ENCODE results near the gene SH3YL1. TPM values are rescaled to one million over a fixed set of nuclear protein-coding genes. Genes with fewer than 3 reads are reported as not detected.

The SH3YL1 gene
- total and polyA plus RNA-seq, 9 donors: 28.8 to 45.2 (median 32.7) TPM

DNA sequence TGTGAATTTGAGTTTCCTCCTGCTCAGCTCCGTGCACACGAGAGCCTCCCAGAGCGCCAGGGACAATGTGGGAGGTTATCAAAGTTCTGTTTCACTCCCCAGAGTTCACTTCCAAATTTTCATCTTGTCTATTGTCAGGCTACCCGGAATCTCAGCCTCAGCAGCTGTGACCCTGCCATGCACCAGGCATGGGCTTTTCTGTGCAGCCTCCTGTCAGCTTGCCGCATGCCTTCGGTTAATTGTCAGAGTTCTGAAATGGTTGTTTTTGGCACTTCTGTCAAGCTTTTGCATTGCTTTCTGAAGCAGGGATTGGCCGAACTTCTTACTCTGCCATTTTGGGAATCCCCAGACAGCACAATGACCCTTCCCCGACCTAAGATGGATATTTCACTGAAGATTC, 60.4 kb downstream of the SH3YL1 start:
- Histone ChIP-seq H3K4me1 (ENCODE audit: control insufficient read depth, insufficient read depth, low read length) (peaks cover 16% of the 10 kb centered on the region), H3K36me3 (ENCODE audit: control insufficient read depth, insufficient read depth, low read length) (no peaks in the 10 kb centered on the region), H3K9me3 (replicated peaks; ENCODE audit: control insufficient read depth, low read depth, low read length) (no peaks in the 10 kb centered on the region), H3K27me3 (ENCODE audit: control insufficient read depth, insufficient read depth, low read length) (no peaks in the 10 kb centered on the region), H3K27ac (ENCODE audit: low read length) (peak overlapping the region; percentile 25), H3K4me3 (ENCODE audit: low read length) (no peak overlapping the region)
- 74% methylated on average over 4 of the region's 8 CpGs for WGBS (ENCODE audit: insufficient coverage)
- peak; percentile 27 for DNase-seq

DNA sequence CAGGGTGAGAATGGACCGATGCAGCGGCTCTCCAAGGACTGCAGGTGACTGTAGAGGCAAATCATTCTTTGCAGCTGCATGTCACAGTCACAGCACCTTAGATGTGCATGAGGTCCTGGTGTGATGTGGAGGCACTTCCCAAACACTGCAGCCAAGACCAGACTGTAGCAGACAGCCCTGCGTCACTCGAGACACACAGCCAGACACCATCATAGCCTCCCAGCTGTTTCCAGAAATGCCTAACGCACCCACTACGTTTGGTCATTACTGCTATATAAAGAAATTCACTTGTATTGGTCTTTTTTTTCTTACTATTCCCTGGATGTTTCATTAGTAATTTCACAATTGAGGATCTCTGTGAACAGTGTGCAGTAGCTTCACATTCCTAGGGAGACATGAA, 60.9 kb downstream of the SH3YL1 start:
- H3K27me3 ChIP-seq (ENCODE audit: control insufficient read depth, insufficient read depth, low read length): no peaks in the 10 kb centered on the region
- H3K27ac ChIP-seq (ENCODE audit: low read length): peak overlapping the region; percentile 25
- WGBS (ENCODE audit: insufficient coverage): 90% methylated on average over 2 of the region's 6 CpGs
- peaks cover 16% of the 10 kb centered on the region for H3K4me1 ChIP-seq (ENCODE audit: control insufficient read depth, insufficient read depth, low read length)
- no peaks in the 10 kb centered on the region for H3K36me3 ChIP-seq (ENCODE audit: control insufficient read depth, insufficient read depth, low read length)
- no peaks in the 10 kb centered on the region for H3K9me3 ChIP-seq (replicated peaks; ENCODE audit: control insufficient read depth, low read depth, low read length)
- no peak overlapping the region for H3K4me3 ChIP-seq (ENCODE audit: low read length)
- DNase-seq: no peak

DNA sequence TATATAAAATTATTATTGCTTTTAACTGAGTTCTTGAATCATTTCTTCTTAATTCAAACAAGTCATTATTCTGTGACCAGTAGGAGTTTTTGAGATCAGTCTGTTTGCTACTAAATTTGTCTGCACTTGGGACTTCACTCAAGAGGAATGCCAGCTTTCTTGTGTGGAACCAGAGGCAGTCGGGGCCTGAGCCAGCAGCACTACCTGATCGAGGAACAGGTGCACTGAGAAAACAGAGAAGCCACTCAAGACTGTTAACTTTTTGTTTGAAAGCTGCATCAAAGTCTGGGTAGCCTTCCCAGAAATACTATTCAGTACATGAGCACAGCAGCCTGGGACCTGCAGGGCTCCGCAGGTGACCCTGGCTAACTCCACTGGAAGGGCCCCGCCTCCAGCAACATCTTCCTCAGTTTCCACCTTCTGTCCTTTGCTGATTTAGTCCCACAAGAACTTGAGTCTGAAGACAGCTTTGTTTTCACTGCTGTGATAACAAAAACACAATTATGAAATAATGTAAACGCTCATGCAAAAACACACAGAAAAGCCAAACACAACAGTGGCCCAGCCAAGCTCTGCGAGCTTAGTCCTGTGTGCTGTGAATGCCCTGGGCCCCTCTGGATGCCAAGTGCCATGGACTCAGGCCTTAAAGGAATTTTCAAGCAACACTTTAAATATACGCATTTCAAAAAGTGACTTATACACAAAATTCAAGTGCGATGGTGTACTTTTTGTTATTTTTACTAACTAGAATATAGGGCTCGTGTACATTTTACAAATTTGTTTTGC, 62.0 kb downstream of the SH3YL1 start:
- H3K4me3 ChIP-seq (ENCODE audit: low read length): no peak overlapping the region
- WGBS (ENCODE audit: insufficient coverage): 81% methylated on average over 5 of the region's 9 CpGs
- no peak overlapping the region for H3K27ac ChIP-seq (ENCODE audit: low read length)
- peaks cover 16% of the 10 kb centered on the region for H3K4me1 ChIP-seq (ENCODE audit: control insufficient read depth, insufficient read depth, low read length)
- H3K36me3 ChIP-seq (ENCODE audit: control insufficient read depth, insufficient read depth, low read length): no peaks in the 10 kb centered on the region
- no peaks in the 10 kb centered on the region for H3K9me3 ChIP-seq (replicated peaks; ENCODE audit: control insufficient read depth, low read depth, low read length)
- no peak for DNase-seq
- H3K27me3 ChIP-seq (ENCODE audit: control insufficient read depth, insufficient read depth, low read length): no peaks in the 10 kb centered on the region

DNA sequence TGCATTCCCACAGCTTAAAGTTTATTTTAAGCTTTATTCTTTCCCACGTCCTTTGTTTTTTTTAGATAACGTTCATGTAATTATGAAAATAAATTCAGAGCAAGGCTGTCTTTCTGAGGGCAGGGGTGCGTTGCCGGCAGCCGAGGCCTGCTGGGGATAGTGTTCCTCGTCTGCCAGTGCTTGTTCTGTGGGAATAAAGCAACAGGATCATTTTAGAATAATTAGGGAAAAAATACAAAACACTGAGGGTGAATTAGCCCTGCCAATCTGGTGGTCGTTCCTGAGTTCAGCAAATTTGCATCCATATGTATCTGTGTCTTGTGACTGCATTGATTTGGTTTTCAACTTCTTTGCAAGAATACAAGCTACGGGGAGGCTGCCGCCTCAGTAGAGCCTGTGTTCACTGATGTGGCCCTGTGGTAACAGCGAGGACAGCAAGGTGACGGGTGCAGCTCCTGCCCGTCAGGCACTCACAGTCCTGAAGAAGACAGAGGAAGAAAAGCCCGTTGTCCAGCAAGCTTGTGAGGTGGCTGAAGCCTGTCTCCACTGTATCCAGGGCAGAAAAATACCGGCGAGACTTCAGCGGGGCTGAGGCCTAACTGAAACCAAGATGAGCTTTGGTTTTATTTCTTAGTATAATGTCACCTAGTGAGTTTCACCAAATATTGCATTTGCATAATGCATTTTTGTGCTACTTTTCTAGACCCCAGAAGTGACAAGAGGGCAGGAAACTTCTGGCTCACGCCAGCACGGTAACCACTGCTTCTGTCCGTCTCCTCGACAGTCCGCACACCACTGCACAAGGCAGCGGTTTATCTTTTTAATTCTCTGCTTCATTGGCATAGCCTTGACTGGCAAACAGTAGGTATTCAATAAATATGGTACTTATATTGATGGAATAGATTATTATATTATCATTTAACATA, 64.5 kb downstream of the SH3YL1 start:
- no peak for DNase-seq
- Histone ChIP-seq H3K27ac (ENCODE audit: low read length) (no peak overlapping the region), H3K4me3 (ENCODE audit: low read length) (no peak overlapping the region), H3K4me1 (ENCODE audit: control insufficient read depth, insufficient read depth, low read length) (peaks cover 35% of the 10 kb centered on the region), H3K9me3 (replicated peaks; ENCODE audit: control insufficient read depth, low read depth, low read length) (no peaks in the 10 kb centered on the region), H3K36me3 (ENCODE audit: control insufficient read depth, insufficient read depth, low read length) (no peaks in the 10 kb centered on the region), H3K27me3 (ENCODE audit: control insufficient read depth, insufficient read depth, low read length) (no peaks in the 10 kb centered on the region)
- 73% methylated on average over 13 of the region's 22 CpGs for WGBS (ENCODE audit: insufficient coverage)

DNA sequence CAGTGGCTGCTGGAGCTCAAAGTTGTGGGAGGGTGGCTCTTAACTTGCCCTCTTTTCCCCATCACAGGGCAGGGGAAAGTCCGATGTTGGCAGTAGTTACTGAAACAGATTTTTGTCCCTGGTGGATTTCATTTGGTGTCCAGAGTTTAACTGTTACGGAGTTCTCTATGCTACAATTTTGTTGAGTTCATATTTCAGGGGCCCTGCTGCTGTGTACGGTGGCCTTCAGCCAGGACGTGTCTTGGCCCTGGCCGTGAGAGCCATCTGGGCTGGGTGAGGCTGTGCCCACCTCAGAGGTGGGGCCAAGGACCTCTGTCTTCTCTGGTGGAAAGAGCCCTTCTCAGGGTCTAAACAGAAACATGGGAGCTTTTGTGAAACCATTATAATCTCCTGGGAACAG, 67.4 kb downstream of the SH3YL1 start:
- Histone ChIP-seq H3K27me3 (ENCODE audit: control insufficient read depth, insufficient read depth, low read length) (no peaks in the 10 kb centered on the region), H3K4me1 (ENCODE audit: control insufficient read depth, insufficient read depth, low read length) (peaks cover 34% of the 10 kb centered on the region), H3K36me3 (ENCODE audit: control insufficient read depth, insufficient read depth, low read length) (no peaks in the 10 kb centered on the region), H3K27ac (ENCODE audit: low read length) (peak overlapping the region; percentile 67), H3K9me3 (replicated peaks; ENCODE audit: control insufficient read depth, low read depth, low read length) (no peaks in the 10 kb centered on the region), H3K4me3 (ENCODE audit: low read length) (no peak overlapping the region)
- DNase-seq: peak; percentile 49
- 29% methylated on average over 4 of the region's 5 CpGs for WGBS (ENCODE audit: insufficient coverage)

DNA sequence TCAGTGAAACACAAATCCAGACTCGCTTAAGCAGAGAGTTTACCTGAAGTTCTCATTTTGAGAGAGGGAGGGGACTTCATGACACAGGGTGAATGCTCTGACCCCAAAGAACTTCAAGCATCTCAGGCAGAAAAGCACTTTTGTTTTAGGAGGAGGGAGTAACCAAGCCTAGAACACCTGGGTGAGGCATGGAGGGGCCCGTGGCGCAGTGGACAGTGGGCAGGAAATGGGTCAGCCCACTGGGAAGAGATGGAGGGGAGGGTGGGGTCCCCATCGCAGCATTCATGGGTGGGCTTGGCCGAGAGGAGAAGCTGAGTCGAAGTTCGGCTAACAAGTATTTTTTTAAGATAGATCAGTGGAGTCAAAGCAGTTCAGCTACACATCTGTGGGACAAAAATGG, 67.9 kb downstream of the SH3YL1 start:
- 55% methylated on average over 4 of the region's 7 CpGs for WGBS (ENCODE audit: insufficient coverage)
- no peaks in the 10 kb centered on the region for H3K9me3 ChIP-seq (replicated peaks; ENCODE audit: control insufficient read depth, low read depth, low read length)
- no peak overlapping the region for H3K4me3 ChIP-seq (ENCODE audit: low read length)
- H3K27me3 ChIP-seq (ENCODE audit: control insufficient read depth, insufficient read depth, low read length): no peaks in the 10 kb centered on the region
- no peak for DNase-seq
- H3K4me1 ChIP-seq (ENCODE audit: control insufficient read depth, insufficient read depth, low read length): peaks cover 34% of the 10 kb centered on the region
- H3K36me3 ChIP-seq (ENCODE audit: control insufficient read depth, insufficient read depth, low read length): no peaks in the 10 kb centered on the region
- H3K27ac ChIP-seq (ENCODE audit: low read length): peak overlapping the region; percentile 67

DNA sequence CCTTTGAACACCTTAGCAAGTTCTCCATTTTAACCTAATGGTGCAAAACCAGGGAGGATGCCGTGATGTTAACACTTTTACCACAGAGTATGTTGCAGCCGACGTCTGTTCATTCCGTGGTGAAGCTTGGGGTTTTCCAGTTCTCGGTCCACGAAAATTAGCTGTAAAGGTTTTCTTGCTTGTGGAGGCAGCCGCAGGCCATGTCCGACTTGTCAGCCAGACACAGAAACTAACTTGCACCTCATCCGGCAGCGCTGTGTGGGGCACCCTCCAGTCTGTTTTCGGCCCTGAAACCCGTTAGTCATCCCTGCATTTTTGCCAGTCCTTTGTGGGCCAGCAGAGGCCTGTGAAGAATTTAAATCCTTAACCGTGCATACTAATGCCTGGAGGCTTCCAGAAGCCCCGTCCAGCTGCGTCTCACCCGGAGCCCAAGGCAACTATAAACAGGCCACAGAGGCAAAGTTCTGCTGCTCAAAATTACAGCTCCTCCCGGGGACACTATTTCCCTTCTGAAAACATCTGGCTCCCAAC, 70.6 kb downstream of the SH3YL1 start:
- peak overlapping the region; percentile 57 for H3K27ac ChIP-seq (ENCODE audit: low read length)
- H3K27me3 ChIP-seq (ENCODE audit: control insufficient read depth, insufficient read depth, low read length): no peaks in the 10 kb centered on the region
- H3K4me3 ChIP-seq (ENCODE audit: low read length): no peak overlapping the region
- H3K4me1 ChIP-seq (ENCODE audit: control insufficient read depth, insufficient read depth, low read length): peaks cover 34% of the 10 kb centered on the region
- 43% methylated on average over 11 of the region's 17 CpGs for WGBS (ENCODE audit: insufficient coverage)
- no peaks in the 10 kb centered on the region for H3K36me3 ChIP-seq (ENCODE audit: control insufficient read depth, insufficient read depth, low read length)
- H3K9me3 ChIP-seq (replicated peaks; ENCODE audit: control insufficient read depth, low read depth, low read length): no peaks in the 10 kb centered on the region
- DNase-seq: peak; percentile 75

DNA sequence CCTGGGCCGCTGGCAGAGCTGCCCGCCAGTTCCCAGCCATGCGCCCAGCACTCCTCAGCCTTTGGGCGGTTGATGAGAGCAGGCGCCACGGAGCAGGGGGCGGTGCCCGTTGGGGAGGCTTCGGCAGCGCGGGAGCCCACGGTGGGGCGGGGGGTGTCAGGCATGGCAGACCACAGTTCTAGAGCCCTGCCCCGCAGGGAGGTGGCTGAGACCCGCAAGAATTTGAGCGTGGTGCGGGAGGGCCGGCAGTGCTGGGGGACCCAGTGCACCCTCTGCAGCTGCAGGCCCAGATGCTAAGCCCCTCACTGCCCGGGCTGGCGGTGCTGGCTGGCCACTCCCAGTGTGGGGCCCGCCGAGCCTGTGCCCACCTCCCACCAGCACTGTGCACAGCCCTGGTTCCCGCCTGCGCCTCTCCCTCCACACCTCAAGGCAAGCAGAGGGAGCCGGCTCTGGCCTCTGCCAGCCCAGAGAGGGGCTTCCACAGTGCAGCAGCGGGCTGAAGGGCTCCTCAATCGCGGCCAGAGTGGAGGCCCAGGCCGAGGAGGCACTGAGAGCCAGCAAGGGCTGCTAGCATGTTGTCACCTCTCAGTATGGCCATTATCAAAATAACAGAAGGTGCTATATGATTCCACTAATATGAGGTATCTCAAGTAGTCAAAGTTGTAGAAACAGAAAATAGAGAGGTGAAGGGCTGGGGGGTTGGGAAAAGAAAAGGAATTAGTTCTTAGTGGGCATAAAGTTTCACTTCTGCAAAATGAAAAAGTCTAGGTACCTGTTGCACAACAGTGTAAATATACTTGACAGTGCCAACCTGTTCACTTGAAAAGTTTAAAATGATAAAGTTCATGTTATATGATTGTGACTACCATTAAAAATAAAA, 72.3 kb downstream of the SH3YL1 start:
- H3K36me3 ChIP-seq (ENCODE audit: control insufficient read depth, insufficient read depth, low read length): no peaks in the 10 kb centered on the region
- H3K27me3 ChIP-seq (ENCODE audit: control insufficient read depth, insufficient read depth, low read length): no peaks in the 10 kb centered on the region
- 91% methylated on average over 23 of the region's 29 CpGs for WGBS (ENCODE audit: insufficient coverage)
- no peak overlapping the region for H3K27ac ChIP-seq (ENCODE audit: low read length)
- H3K4me3 ChIP-seq (ENCODE audit: low read length): no peak overlapping the region
- peaks cover 33% of the 10 kb centered on the region for H3K4me1 ChIP-seq (ENCODE audit: control insufficient read depth, insufficient read depth, low read length)
- H3K9me3 ChIP-seq (replicated peaks; ENCODE audit: control insufficient read depth, low read depth, low read length): no peaks in the 10 kb centered on the region
- no peak for DNase-seq

DNA sequence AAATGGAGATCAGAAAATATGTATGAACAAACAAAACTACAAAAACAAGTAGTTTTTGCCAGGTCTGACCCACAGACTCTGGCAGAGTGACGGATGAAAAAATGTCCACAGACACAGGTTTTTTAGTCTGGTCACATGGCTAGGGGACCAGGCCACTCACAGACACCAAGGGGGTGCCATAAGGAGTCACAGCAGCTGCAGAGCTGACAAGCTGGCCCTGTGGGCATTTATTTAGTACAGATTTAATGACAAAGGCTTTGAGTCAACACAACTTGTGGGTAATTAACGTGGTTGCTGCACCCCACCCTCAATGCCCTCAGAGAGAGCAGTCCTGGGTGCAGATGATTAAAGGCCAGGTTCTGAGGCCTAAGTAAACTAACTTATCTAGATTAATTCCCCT, 76.0 kb downstream of the SH3YL1 start:
- Histone ChIP-seq H3K9me3 (replicated peaks; ENCODE audit: control insufficient read depth, low read depth, low read length) (peaks cover 2% of the 10 kb centered on the region), H3K27me3 (ENCODE audit: control insufficient read depth, insufficient read depth, low read length) (no peaks in the 10 kb centered on the region), H3K4me1 (ENCODE audit: control insufficient read depth, insufficient read depth, low read length) (peaks cover 4% of the 10 kb centered on the region), H3K36me3 (ENCODE audit: control insufficient read depth, insufficient read depth, low read length) (no peaks in the 10 kb centered on the region), H3K27ac (ENCODE audit: low read length) (no peak overlapping the region), H3K4me3 (ENCODE audit: low read length) (no peak overlapping the region)
- DNase-seq: no peak
- 100% methylated on average over 1 of the region's 2 CpGs for WGBS (ENCODE audit: insufficient coverage)
